Heart left ventricle (tissue), 13 donors: Measurements from ENCODE around the gene CABLES1.

ENCODE experiments used
- CTCF ChIP-seq, 12 donors: fragments of 200-600 bp; sonication (generic) in 4 of 12; IDR thresholded peaks; one replicate each; pipeline versions ENCODE4 v1.5.0 to v1.8.0; 2018 to 2022; ENCODE audit warnings: antibody characterized with exemption in 12 of 12, mild to moderate bottlenecking in 5 of 12
- POLR2A ChIP-seq, 2 donors: fragments of 450-650 bp; IDR thresholded peaks; one replicate each; pipeline ENCODE4 v1.6.1; 2017; ENCODE audit warnings: antibody characterized with exemption in 2 of 2, mild to moderate bottlenecking in 2 of 2, moderate library complexity in 2 of 2
- donor health status: ischemic (EF 13 %, LVEDD 7.1; RV severe dilation, severe dysfunction).
- donor health status: DM: no; HTN: yes; CAD: no.
- donor health status: DM: no; HTN: no; CAD: no.
- donor health status: ischemic (EF 25% LVEDD 6.9; RV normal size, moderate dysfunction).
- donor health status: ischemic (EF 25% LVEDD 5.7; RV mildly dilated, moderate dysfunction).
- donor health status: ischemic (EF 35%, LVEDD 5.7; RV mildly dilated, moderate dysfunction).
- donor health status: nonischemic (EF 11% LVEDD 7.7; RV severe dilation, severe dysfunction).
- donor health status: DM: yes; HTN: yes; CAD: no.
- donor health status: PGD.
- donor health status: ischemic (EF 29% LVEDD 5.4; RV normal size, mild dysfunction).
- donor health status: nonischemic (EF 23%, LVEDD 6.1; RV moderate dilation, normal function).

GRCh38 chr18:23284629-23285028 lies 149.3 kb downstream of the CABLES1 start:
- TF ChIP-seq POLR2A (IDR thresholded peaks at IDR 0.05) (no peak), CTCF (IDR thresholded peaks at IDR 0.05) (no peak)
